Neutrophil (primary cell): ENCODE results near the gene RTF1.
A peak's percentile ranks its signal among the peaks of the same experiment; 100 is the strongest.
"Not testable (repeated sequence)": the region's sequence is repeated elsewhere in the genome, so short reads cannot be mapped to it uniquely, and the experiment has no call there.

ENCODE experiments used
- H3K27ac ChIP-seq: fragments of 200-600 bp; sonication (generic); 2 replicates; pipeline ENCODE4 v1.5.1; 2016; ENCODE audit warnings: mild to moderate bottlenecking, moderate library complexity
- H3K27me3 ChIP-seq: fragments of 200-600 bp; sonication (generic); 2 replicates; pipeline ENCODE4 v1.6.0; 2016; ENCODE audit warnings: mild to moderate bottlenecking
- H3K36me3 ChIP-seq: fragments of 200-600 bp; sonication (generic); 2 replicates; pipeline ENCODE4 v1.5.1; 2017
- H3K4me1 ChIP-seq, 2 experiments: fragments of 200-600 bp in 1 of 2; sonication (generic) in 1 of 2; 1 replicate in 1 of 2; 2 replicates in 1 of 2; pipeline versions ENCODE4 v1.5.1 to v1.6.1; 2013 to 2016; ENCODE audit warnings: low read depth in 1 of 2, low read length in 1 of 2, mild to moderate bottlenecking in 1 of 2, moderate library complexity in 1 of 2; ENCODE audit not compliant: control insufficient read depth in 1 of 2, insufficient read depth in 1 of 2
- H3K4me3 ChIP-seq, 2 experiments: fragments of 200-600 bp in 1 of 2; sonication (generic) in 1 of 2; 1 replicate in 1 of 2; 2 replicates in 1 of 2; pipeline ENCODE4 v1.5.1; 2013 to 2016; ENCODE audit warnings: low read depth in 1 of 2, low read length in 1 of 2, mild to moderate bottlenecking in 1 of 2, moderate library complexity in 1 of 2
- H3K9me3 ChIP-seq: fragments of 200-600 bp; sonication (generic); 2 replicates; pipeline ENCODE4 v1.5.1; 2016
- CTCF ChIP-seq: fragments of 200-600 bp; sonication (generic); IDR thresholded peaks from 2 replicates; pipeline ENCODE4 v1.5.1; 2016; ENCODE audit warnings: antibody characterized with exemption

RTF1 gene

DNA sequence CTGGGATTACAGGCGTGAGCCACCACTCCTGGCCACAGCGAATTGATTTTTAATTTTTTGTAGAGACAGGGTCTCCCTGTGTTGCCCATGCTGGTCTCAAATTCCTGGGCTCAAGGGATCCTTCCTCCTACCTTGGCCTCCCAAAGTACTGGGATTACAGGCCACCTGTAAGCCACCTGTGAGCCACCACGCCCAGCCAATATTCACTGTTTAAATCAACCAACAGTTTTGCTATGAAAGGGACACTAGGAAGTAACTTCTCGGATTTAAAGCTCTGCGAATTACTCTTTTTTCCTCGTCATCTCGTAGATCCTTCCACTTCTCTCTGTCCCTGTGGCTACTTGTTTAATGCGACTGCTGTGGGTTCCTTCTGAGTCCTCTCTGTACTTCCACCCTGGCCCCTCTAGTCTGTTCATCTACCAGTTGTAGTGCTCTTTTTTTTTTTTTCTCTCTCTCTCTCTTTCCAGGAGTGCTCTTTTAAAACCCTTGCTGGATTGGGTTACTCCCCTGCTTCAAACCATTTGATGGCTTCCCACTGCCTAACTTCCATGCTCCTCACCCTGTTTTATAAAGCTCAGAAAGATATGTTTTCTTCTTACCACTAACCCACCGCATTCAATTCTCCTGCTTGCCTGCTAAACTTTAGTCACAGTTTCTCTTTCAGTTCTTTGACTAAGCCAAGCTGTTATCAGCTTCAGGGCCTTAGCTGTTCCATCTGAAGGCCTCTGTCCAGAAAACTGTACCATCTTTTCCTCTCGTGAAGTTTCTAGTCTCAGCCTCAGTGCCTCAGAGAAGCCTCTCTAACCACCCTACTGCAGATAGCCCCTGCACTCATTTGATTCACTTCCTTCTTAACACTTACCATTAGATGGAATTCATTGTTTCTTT lies 12.4 kb downstream of the RTF1 start:
- Histone ChIP-seq H3K4me3 (no peak overlapping the region), H3K27ac (peak overlapping the region; percentile 19), H3K9me3 (no peaks in the 10 kb centered on the region), H3K27me3 (no peaks in the 10 kb centered on the region), H3K4me1 (no peaks in the 10 kb centered on the region), H3K36me3 (no peaks in the 10 kb centered on the region)
- TF ChIP-seq CTCF = no peak

- no peak for TF ChIP-seq CTCF
- no peaks in the 10 kb centered on the region for H3K9me3 ChIP-seq
- H3K4me3 ChIP-seq = no peak overlapping the region
- peaks cover 29% of the 10 kb centered on the region for H3K36me3 ChIP-seq
- no peak overlapping the region for H3K27ac ChIP-seq
- H3K4me1 ChIP-seq = no peaks in the 10 kb centered on the region
- H3K27me3 ChIP-seq = no peaks in the 10 kb centered on the region
These were observed 18.3 kb downstream of the RTF1 start for GRCh38 chr15:41435037-41435786.

DNA sequence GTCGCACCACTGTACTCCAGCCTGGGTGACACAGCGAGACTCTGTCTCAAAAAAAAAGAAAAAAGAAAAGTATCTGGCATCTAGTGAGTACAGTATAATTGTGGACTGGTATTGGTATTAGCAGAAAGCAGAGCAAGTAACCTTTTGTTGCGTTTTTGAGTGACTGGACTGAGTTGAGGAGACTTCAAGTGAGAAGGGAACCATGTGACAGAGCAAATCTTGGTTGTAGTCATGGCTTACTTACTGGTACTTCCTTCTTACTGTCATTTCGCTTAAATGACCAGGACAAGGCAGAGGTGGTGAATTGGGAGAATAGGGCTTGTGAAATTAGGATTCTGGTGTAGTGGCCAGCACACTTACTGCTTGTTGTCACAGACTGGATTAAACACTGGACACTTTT lies 20.6 kb downstream of the RTF1 start:
- Histone ChIP-seq H3K27ac (peak overlapping the region; percentile 51), H3K4me1 (no peaks in the 10 kb centered on the region), H3K27me3 (no peaks in the 10 kb centered on the region), H3K9me3 (no peaks in the 10 kb centered on the region), H3K4me3 (no peak overlapping the region), H3K36me3 (peaks cover 49% of the 10 kb centered on the region)
- TF ChIP-seq CTCF = no peak

GRCh38 chr15:41438206-41438605 lies 21.3 kb downstream of the RTF1 start:
- Histone ChIP-seq H3K36me3 (peaks cover 57% of the 10 kb centered on the region), H3K4me1 (no peaks in the 10 kb centered on the region), H3K4me3 (no peak overlapping the region), H3K27me3 (no peaks in the 10 kb centered on the region), H3K9me3 (no peaks in the 10 kb centered on the region), H3K27ac (no peak overlapping the region)
- TF ChIP-seq CTCF = no peak

DNA sequence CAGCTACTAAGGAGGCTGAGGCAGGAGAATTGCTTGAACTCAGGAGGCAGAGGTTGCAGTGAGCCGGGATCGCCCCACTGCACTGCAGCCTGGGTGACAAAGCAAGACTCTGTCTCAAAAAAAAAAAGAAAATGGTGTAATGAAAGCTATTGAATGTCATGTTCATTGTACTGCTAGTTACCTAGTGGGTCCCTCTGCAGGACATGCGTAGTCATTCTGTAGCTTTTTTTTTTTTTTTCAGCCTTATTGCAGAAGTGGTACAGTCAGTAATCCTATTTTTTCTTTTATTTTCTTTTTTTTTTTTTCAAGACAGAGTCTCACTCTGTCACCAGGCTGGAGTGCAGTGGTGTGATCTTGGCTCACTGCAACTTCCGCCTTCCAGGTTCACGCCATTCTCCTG lies 21.9 kb downstream of the RTF1 start:
- H3K4me3 ChIP-seq, H3K4me1 ChIP-seq, H3K27me3 ChIP-seq, H3K9me3 ChIP-seq, H3K27ac ChIP-seq: not testable (repeated sequence)
- peaks cover 59% of the 10 kb centered on the region for H3K36me3 ChIP-seq

DNA sequence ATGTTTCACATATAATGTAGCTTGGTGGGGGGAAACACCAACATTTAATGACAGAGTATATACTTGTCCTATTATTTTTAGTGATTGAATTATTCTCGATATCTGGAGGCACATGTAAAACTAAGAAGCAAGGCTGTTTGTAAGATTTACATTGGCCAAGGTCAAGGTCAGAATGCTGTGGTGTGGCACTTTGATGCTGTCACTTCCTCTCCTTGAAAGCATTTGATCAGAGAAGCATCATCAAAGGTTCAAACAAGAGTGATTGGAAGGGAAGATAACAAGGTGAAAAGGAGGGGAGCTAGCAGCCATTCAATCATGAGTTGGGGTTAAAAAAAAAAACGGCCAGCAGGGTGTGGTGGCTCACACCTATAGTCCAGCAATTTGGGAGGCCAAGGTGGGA lies 26.4 kb downstream of the RTF1 start:
- no peaks in the 10 kb centered on the region for H3K27me3 ChIP-seq
- TF ChIP-seq CTCF = no peak
- H3K4me3 ChIP-seq = no peak overlapping the region
- no peak overlapping the region for H3K27ac ChIP-seq
- H3K4me1 ChIP-seq = no peaks in the 10 kb centered on the region
- H3K9me3 ChIP-seq = no peaks in the 10 kb centered on the region
- peaks cover 47% of the 10 kb centered on the region for H3K36me3 ChIP-seq
